ENCODE measurements around the gene DUSP18.

Gene DUSP18

DNA sequence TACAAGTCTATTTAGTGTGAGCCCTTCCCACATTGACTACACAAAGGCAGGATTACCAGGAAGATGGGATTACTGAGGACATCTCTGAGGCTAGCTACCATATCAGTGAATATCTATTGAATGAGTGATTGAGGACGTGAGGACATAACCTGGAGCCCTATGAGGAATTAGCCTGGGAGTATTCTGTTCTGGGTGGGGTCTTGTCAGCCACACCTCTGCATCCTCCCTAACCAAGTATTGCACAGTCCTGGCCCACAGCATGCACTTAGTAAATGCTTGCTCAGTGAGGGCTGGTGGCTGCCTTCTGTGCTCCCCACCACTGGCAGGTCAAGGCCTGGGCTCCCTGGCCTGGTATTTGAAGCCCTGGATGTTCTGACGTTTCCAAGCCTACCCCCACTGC is 14.8 kb downstream of the DUSP18 start:
- Histone ChIP-seq H3K4me1 (ENCODE audit: low read depth, poor library complexity, severe bottlenecking) (no peaks in the 10 kb centered on the region), H2AFZ (ENCODE audit: low read depth) (no peak overlapping the region), H3K27ac (no peak overlapping the region), H3K36me3 (ENCODE audit: insufficient read depth) (no peaks in the 10 kb centered on the region), H3K27me3 (ENCODE audit: insufficient read depth, low read depth) (no peaks in the 10 kb centered on the region), H3K4me3 (IDR thresholded peaks at IDR 0.05; ENCODE audit: insufficient read depth, low read depth, low read length) (no peak overlapping the region), H3K4me2 (no peak overlapping the region), H3K79me2 (ENCODE audit: insufficient read depth, low read depth) (no peaks in the 10 kb centered on the region), H3K9ac (no peak overlapping the region), H4K20me1 (ENCODE audit: insufficient read depth) (no peaks in the 10 kb centered on the region)
- no peak for TF ChIP-seq CTCF (conservative IDR thresholded peaks at IDR 0.05; ENCODE audit: low read depth, low read length)

DNA sequence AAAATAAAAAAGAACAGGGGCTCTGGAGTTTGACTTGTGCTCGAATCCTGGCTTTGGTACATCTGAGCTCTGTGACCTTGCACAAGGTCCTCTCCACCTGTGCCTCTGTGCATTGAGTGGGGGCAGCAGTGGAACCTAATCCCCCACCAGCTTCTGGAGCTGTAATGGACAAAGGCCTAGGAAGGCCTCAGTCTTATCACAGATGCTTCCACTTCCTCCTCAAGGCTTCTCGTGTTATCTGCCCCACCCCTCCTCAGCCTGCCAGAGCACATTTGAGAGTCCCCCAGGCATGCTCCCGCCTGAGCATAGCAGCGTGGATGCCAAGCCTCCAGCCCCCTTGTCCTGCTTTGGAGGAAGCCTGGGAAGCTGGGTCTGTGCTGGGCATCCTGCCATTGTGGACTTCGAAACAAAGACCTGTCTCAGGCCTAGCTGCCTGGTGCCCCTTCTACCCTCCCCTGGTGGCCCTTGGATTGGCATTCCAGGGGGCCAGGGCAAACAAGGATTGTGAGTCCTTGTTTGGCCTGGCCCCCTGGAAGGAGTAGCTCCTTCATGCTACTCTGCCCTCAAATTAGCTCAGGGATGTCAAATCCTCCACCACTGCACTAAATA is 17.1 kb downstream of the DUSP18 start:
- Histone ChIP-seq H3K4me1 (ENCODE audit: low read depth, poor library complexity, severe bottlenecking) (no peaks in the 10 kb centered on the region), H3K4me3 (IDR thresholded peaks at IDR 0.05; ENCODE audit: insufficient read depth, low read depth, low read length) (no peak overlapping the region), H4K20me1 (ENCODE audit: insufficient read depth) (no peaks in the 10 kb centered on the region), H3K4me2 (no peak overlapping the region), H3K36me3 (ENCODE audit: insufficient read depth) (no peaks in the 10 kb centered on the region), H3K79me2 (ENCODE audit: insufficient read depth, low read depth) (no peaks in the 10 kb centered on the region), H3K27me3 (ENCODE audit: insufficient read depth, low read depth) (no peaks in the 10 kb centered on the region), H3K27ac (no peak overlapping the region), H2AFZ (ENCODE audit: low read depth) (no peak overlapping the region), H3K9ac (no peak overlapping the region)
- TF ChIP-seq CTCF (conservative IDR thresholded peaks at IDR 0.05; ENCODE audit: low read depth, low read length) = no peak

DNA sequence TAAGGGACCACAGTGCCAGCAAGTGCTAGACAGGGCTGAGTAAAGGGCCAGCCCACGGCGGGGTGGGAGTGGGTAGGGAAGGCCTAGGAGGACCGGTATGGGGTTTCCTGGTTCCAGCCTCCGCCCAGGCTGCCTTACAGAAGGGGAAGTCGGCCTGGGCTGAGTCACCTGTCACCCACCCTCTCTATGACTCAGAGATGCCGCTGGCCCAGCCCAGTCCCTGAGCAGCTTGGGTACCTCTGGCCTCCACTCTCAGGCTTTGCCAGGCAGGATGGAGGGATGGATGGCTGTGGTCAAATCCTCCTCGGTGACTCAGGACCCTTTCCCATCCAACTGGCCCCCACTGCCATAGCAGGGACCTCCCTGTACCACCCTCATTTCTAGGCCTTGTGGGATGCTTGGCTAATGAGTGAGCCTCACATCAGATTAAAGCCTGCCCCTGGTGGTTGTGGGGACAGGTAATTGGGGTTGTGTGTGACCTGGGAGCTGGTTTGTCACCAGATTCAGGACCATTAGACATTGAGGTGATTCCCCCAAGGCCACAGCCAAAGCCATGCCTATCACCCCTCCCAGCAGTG is 18.2 kb downstream of the DUSP18 start:
- H3K4me3 ChIP-seq (IDR thresholded peaks at IDR 0.05; ENCODE audit: insufficient read depth, low read depth, low read length) = no peak overlapping the region
- no peak overlapping the region for H3K27ac ChIP-seq
- H2AFZ ChIP-seq (ENCODE audit: low read depth) = no peak overlapping the region
- no peaks in the 10 kb centered on the region for H3K36me3 ChIP-seq (ENCODE audit: insufficient read depth)
- no peaks in the 10 kb centered on the region for H3K27me3 ChIP-seq (ENCODE audit: insufficient read depth, low read depth)
- no peaks in the 10 kb centered on the region for H3K4me1 ChIP-seq (ENCODE audit: low read depth, poor library complexity, severe bottlenecking)
- no peak overlapping the region for H3K4me2 ChIP-seq
- no peaks in the 10 kb centered on the region for H4K20me1 ChIP-seq (ENCODE audit: insufficient read depth)
- no peak for TF ChIP-seq CTCF (conservative IDR thresholded peaks at IDR 0.05; ENCODE audit: low read depth, low read length)
- no peaks in the 10 kb centered on the region for H3K79me2 ChIP-seq (ENCODE audit: insufficient read depth, low read depth)
- no peak overlapping the region for H3K9ac ChIP-seq

DNA sequence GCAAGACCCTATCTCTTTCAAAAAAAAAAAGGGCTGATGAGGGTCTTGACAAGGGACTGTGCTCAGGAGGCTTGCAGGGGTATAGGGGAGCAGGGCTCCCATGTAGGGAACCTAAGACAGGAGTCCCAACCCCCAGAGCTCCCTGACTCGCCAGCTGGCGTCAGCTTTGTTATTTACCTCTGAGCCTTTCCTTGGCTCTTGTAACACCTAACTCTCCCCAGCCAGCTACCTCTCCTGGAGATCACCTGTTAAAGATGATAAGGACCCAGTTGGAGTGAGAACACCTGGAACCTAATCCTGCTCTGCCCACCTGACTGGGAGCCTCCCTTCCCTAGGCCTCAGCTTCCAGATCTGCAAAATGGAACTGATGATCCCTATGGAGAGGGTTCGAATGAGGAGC is 18.9 kb downstream of the DUSP18 start:
- no peak overlapping the region for H3K4me2 ChIP-seq
- no peak for TF ChIP-seq CTCF (conservative IDR thresholded peaks at IDR 0.05; ENCODE audit: low read depth, low read length)
- H3K4me1 ChIP-seq (ENCODE audit: low read depth, poor library complexity, severe bottlenecking) = no peaks in the 10 kb centered on the region
- no peaks in the 10 kb centered on the region for H3K27me3 ChIP-seq (ENCODE audit: insufficient read depth, low read depth)
- no peaks in the 10 kb centered on the region for H4K20me1 ChIP-seq (ENCODE audit: insufficient read depth)
- H3K9ac ChIP-seq = no peak overlapping the region
- H3K27ac ChIP-seq = no peak overlapping the region
- H3K79me2 ChIP-seq (ENCODE audit: insufficient read depth, low read depth) = no peaks in the 10 kb centered on the region
- no peak overlapping the region for H2AFZ ChIP-seq (ENCODE audit: low read depth)
- H3K36me3 ChIP-seq (ENCODE audit: insufficient read depth) = no peaks in the 10 kb centered on the region
- no peak overlapping the region for H3K4me3 ChIP-seq (IDR thresholded peaks at IDR 0.05; ENCODE audit: insufficient read depth, low read depth, low read length)

All from KMS-11 (cell line).